Fibroblast of skin of right quadriceps (primary cell): ENCODE measurements around the gene GTPBP1.

Source experiments
- DNase-seq: peaks from one replicate; pipeline ENCODE4 v3.0.0-alpha.2; 2013

GTPBP1 gene

GRCh38 chr22:38727530-38728451 lies 22.0 kb downstream of the GTPBP1 start:
- DNase-seq, result no peak

GRCh38 chr22:38728871-38729796 lies 23.4 kb downstream of the GTPBP1 start:
- no peak for DNase-seq

- no peak for DNase-seq
These were observed 24.2 kb downstream of the GTPBP1 start for GRCh38 chr22:38729946-38730345.

GRCh38 chr22:38730411-38730871 lies 24.7 kb downstream of the GTPBP1 start:
- DNase-seq, result no peak

- no peak for DNase-seq
These were observed 26.0 kb downstream of the GTPBP1 start for GRCh38 chr22:38731703-38732161.

GRCh38 chr22:38732251-38732815 lies 26.6 kb downstream of the GTPBP1 start:
- DNase-seq, result no peak

- peak; percentile 15 for DNase-seq
These were observed 27.6 kb downstream of the GTPBP1 start for GRCh38 chr22:38733329-38733723.

GRCh38 chr22:38733724-38734381 lies 28.1 kb downstream of the GTPBP1 start:
- DNase-seq, result no peak

GRCh38 chr22:38734421-38735100 lies 28.8 kb downstream of the GTPBP1 start:
- no peak for DNase-seq

- no peak for DNase-seq
These were observed 29.4 kb downstream of the GTPBP1 start for GRCh38 chr22:38735126-38735464.

GRCh38 chr22:38735465-38736256 lies 29.9 kb downstream of the GTPBP1 start:
- no peak for DNase-seq

GRCh38 chr22:38736257-38736570 lies 30.5 kb downstream of the GTPBP1 start:
- no peak for DNase-seq

GRCh38 chr22:38737302-38738060 lies 31.7 kb downstream of the GTPBP1 start:
- peak; percentile 36 for DNase-seq

- DNase-seq, result no peak
These were observed 32.8 kb downstream of the GTPBP1 start for GRCh38 chr22:38738475-38739070.

- DNase-seq, result no peak
These were observed 33.7 kb downstream of the GTPBP1 start for GRCh38 chr22:38739300-38740055.

- no peak for DNase-seq
These were observed 34.5 kb downstream of the GTPBP1 start for GRCh38 chr22:38740116-38740723.

GRCh38 chr22:38740754-38741153 lies 35.0 kb downstream of the GTPBP1 start:
- DNase-seq, result no peak

- DNase-seq, result no peak
These were observed 35.4 kb downstream of the GTPBP1 start for GRCh38 chr22:38741166-38741565.

GRCh38 chr22:38741576-38741975 lies 35.8 kb downstream of the GTPBP1 start:
- no peak for DNase-seq
